Suprapubic skin (tissue), 4 donors: ENCODE results near the gene SEC14L1. TPM values are rescaled to one million over a fixed set of nuclear protein-coding genes. Genes with fewer than 3 reads are reported as not detected.
"Not testable (repeated sequence)": the region's sequence is repeated elsewhere in the genome, so short reads cannot be mapped to it uniquely, and the experiment has no call there.

Experiments used
- DNase-seq, 2 donors: peaks; one replicate each; pipeline ENCODE4 v3.0.0-alpha.2; 2019; ENCODE audit warnings: low spot score in 2 of 2
- H3K27ac ChIP-seq: fragments of 200-600 bp; sonication (generic); one replicate; pipeline ENCODE4 v1.5.1; 2019
- H3K27me3 ChIP-seq: fragments of 200-600 bp; sonication (generic); one replicate; pipeline ENCODE4 v1.5.1; 2019
- H3K36me3 ChIP-seq: fragments of 200-600 bp; sonication (generic); one replicate; pipeline ENCODE4 v1.5.1; 2019
- H3K4me1 ChIP-seq: fragments of 200-600 bp; sonication (generic); one replicate; pipeline ENCODE4 v1.5.1; 2019
- H3K4me3 ChIP-seq: fragments of 200-600 bp; sonication (generic); one replicate; pipeline ENCODE4 v1.5.1; 2019; ENCODE audit warnings: mild to moderate bottlenecking
- H3K9me3 ChIP-seq: fragments of 200-600 bp; sonication (generic); one replicate; pipeline ENCODE4 v1.5.1; 2019
- EP300 ChIP-seq: sonication (generic); formaldehyde crosslinking; IDR thresholded peaks from one replicate; pipeline ENCODE4 v1.6.1; 2017; ENCODE audit warnings: antibody characterized with exemption
- POLR2A ChIP-seq, 2 donors: fragments of 450-650 bp; IDR thresholded peaks; one replicate each; pipeline ENCODE4 v1.6.1; 2017; ENCODE audit warnings: antibody characterized with exemption in 2 of 2, mild to moderate bottlenecking in 2 of 2, moderate library complexity in 2 of 2
- POLR2AphosphoS5 ChIP-seq, 3 donors: sonication (generic); formaldehyde crosslinking; IDR thresholded peaks; one replicate each; pipeline ENCODE4 v1.6.1; 2017; ENCODE audit warnings: antibody characterized with exemption in 3 of 3
- WGBS: methylation state at CpG from one replicate; pipeline ENCODE4 v1.1.5; 2018; 5-methylcytosine and 5-hydroxymethylcytosine counted together
- total RNA-seq, 4 donors: library from RNA; depleted of rRNA; stranded (reverse); fragments of >200 nt; gene quantifications; one replicate each; pipeline ENCODE4 v1.1.0, GENCODE V29; 2016
- TF ChIP-seq, protein P1 (sequence below), 2 donors: fragments of 200-600 bp in 1 of 2; fragments of 450-650 bp in 1 of 2; sonication (generic) in 1 of 2; IDR thresholded peaks; one replicate each; pipeline ENCODE4 v1.5.1; 2016 to 2019; ENCODE audit warnings: antibody characterized with exemption in 2 of 2, mild to moderate bottlenecking in 1 of 2, moderate library complexity in 1 of 2

Gene SEC14L1
- total RNA-seq, 4 donors from 2014 or later, result 35.5 to 87.3 (median 51.6) TPM

DNA sequence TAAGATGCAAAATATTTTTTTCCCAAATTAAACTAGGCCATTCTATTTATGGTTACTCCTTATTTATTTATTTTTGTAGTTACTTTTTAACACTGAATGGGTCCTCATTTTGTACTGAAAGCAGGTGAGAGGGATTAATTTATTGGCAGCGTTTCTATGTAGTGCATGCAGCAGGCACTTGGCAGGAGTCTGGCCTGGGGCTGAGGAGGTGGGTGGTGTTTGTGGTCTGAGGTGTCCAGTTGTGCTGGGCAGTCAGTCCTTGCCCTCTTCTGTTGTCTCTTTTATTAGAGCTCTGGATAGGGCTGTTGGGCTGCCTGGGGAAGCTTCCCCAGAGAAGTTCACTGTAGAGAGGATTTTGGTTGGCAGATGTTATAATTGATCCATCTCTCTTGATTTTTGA, 12.7 kb downstream of the SEC14L1 start:
- Histone ChIP-seq H3K4me1 (peaks cover 55% of the 10 kb centered on the region), H3K9me3 (no peaks in the 10 kb centered on the region), H3K4me3 (no peak overlapping the region), H3K27me3 (no peaks in the 10 kb centered on the region), H3K27ac (peak overlapping the region; percentile 51), H3K36me3 (peaks cover 9% of the 10 kb centered on the region)
- WGBS, result 22% methylated on average over 1 of the region's 1 CpG
- no peak for DNase-seq
- TF ChIP-seq, protein P1, sequence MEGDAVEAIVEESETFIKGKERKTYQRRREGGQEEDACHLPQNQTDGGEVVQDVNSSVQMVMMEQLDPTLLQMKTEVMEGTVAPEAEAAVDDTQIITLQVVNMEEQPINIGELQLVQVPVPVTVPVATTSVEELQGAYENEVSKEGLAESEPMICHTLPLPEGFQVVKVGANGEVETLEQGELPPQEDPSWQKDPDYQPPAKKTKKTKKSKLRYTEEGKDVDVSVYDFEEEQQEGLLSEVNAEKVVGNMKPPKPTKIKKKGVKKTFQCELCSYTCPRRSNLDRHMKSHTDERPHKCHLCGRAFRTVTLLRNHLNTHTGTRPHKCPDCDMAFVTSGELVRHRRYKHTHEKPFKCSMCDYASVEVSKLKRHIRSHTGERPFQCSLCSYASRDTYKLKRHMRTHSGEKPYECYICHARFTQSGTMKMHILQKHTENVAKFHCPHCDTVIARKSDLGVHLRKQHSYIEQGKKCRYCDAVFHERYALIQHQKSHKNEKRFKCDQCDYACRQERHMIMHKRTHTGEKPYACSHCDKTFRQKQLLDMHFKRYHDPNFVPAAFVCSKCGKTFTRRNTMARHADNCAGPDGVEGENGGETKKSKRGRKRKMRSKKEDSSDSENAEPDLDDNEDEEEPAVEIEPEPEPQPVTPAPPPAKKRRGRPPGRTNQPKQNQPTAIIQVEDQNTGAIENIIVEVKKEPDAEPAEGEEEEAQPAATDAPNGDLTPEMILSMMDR (IDR thresholded peaks at IDR 0.05), result no peak
- no peak for TF ChIP-seq EP300
- no peak for TF ChIP-seq POLR2AphosphoS5 (IDR thresholded peaks at IDR 0.05)

DNA sequence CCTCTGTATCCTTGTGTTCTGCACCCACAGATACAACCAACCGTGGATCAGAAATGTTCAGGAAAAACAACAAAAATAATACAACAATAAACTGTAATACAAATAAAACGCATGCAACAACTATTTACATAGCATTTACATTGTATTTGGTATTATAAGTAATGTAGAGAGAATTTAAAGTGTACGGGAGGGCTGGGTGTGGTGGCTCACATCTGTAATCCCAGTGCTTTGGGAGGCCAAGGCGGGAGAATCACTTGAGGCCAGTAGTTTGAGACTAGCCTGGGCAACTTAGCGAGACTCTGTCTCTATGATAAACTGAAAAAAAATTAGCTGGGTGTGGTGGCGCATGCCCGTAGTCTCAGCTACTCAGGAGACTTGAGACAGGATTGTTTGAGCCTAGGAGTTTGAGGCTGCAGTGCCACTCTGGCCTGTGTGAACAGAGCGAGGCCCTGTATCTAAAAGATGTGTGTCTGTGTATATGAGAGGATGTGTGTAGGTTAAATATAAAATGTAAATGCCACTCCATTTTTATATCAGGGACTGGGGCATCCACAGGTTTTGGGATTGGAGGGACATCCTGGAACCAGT, 13.3 kb downstream of the SEC14L1 start:
- H3K9me3 ChIP-seq, result no peaks in the 10 kb centered on the region
- no peak for TF ChIP-seq EP300
- TF ChIP-seq POLR2A (IDR thresholded peaks at IDR 0.05), result no peak
- no peak for TF ChIP-seq POLR2AphosphoS5 (IDR thresholded peaks at IDR 0.05)
- TF ChIP-seq, protein P1 (IDR thresholded peaks at IDR 0.05), result no peak
- 72% methylated on average over 8 of the region's 8 CpGs for WGBS
- H3K27ac ChIP-seq, result no peak overlapping the region
- peaks cover 4% of the 10 kb centered on the region for H3K36me3 ChIP-seq
- H3K27me3 ChIP-seq, result no peaks in the 10 kb centered on the region
- H3K4me3 ChIP-seq, result no peak overlapping the region
- no peak for DNase-seq
- H3K4me1 ChIP-seq, result peaks cover 51% of the 10 kb centered on the region

DNA sequence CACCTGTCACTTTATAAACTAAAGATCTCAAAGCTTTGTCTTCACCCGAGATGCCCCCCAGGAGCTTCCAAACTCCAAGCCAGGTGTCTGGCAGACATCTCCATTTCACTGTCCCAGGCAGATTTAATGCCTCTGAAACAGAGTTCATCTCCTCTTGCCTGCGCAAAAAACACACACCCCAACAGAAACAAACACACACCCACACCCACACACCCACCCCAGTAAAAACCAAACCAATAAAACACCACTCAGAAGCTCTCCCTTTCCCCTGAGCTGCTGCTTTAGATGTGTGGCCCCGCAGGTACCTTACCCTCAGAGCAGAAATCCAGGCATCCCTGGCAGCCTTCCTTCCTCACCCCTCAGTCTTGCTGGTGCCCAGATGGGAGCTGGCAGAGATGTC, 14.4 kb downstream of the SEC14L1 start:
- no peak for DNase-seq
- Histone ChIP-seq H3K4me3 (no peak overlapping the region), H3K4me1 (peaks cover 56% of the 10 kb centered on the region), H3K27me3 (no peaks in the 10 kb centered on the region), H3K36me3 (peaks cover 4% of the 10 kb centered on the region), H3K27ac (no peak overlapping the region), H3K9me3 (no peaks in the 10 kb centered on the region)
- no peak for TF ChIP-seq POLR2AphosphoS5 (IDR thresholded peaks at IDR 0.05)
- TF ChIP-seq, protein P1 (IDR thresholded peaks at IDR 0.05), result no peak
- no peak for TF ChIP-seq EP300
- no peak for TF ChIP-seq POLR2A (IDR thresholded peaks at IDR 0.05)
- 77% methylated on average over 3 of the region's 3 CpGs for WGBS

DNA sequence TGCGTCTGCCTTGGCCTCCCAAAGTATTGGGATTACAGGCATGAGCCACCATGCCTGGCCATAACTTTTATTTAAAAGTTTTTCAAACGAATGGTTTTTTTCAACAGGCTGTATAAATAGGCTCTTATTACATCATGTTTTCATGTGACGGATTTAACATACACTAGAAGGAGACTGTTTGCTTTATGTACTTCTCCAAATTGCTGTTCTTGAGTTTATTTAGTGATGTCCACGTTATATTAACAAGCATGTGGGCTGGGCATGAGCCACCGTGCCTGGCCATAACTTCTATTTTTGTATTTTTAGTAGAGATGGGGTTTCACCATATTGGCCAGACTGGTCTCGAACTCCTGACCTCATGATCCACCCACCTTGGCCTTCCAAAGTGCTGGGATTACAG, 17.0 kb downstream of the SEC14L1 start:
- WGBS, result 80% methylated on average over 6 of the region's 6 CpGs
- peaks cover 36% of the 10 kb centered on the region for H3K4me1 ChIP-seq
- not testable (repeated sequence) for H3K27ac ChIP-seq, H3K9me3 ChIP-seq, DNase-seq, H3K36me3 ChIP-seq, H3K4me3 ChIP-seq, H3K27me3 ChIP-seq

DNA sequence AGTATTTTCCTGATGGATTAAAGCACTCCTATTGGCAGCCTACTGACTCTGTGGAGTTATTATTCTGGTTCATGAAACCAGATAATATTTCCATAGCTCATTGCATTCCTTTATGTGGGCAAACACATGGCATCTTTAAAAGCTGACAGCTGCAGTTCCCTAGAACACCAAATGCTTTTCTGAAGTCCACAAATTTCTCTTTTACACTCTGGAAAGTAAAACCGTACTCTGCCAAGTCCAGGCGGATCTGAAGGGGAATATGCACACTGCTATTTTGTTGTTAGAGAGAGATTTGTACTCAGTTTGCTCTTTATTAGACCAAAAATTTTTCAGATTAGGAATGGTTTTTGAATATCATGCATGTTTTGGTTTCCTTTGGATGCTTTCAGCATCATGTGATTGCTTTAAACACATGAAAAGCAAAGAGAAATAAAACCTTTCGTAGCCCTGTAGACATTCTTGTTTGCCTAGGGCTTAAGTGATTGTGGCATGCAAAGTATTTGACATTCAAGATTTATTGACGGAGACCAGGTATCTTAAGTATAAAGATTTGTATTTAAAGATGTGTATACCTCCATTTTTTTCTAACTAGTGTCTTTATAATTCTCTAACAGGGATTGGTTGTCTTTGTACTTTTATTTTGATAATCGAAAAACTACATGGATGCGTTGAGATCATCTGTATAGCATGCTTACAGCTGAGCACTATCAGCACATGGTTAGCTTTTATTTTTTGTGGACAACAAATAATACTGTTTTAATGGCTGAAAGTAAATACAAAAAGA, 19.5 kb downstream of the SEC14L1 start:
- Histone ChIP-seq H3K27ac (no peak overlapping the region), H3K36me3 (no peaks in the 10 kb centered on the region), H3K4me3 (no peak overlapping the region), H3K27me3 (no peaks in the 10 kb centered on the region), H3K4me1 (peaks cover 30% of the 10 kb centered on the region), H3K9me3 (no peaks in the 10 kb centered on the region)
- 53% methylated on average over 6 of the region's 6 CpGs for WGBS
- TF ChIP-seq POLR2AphosphoS5 (IDR thresholded peaks at IDR 0.05), result no peak
- no peak for DNase-seq

DNA sequence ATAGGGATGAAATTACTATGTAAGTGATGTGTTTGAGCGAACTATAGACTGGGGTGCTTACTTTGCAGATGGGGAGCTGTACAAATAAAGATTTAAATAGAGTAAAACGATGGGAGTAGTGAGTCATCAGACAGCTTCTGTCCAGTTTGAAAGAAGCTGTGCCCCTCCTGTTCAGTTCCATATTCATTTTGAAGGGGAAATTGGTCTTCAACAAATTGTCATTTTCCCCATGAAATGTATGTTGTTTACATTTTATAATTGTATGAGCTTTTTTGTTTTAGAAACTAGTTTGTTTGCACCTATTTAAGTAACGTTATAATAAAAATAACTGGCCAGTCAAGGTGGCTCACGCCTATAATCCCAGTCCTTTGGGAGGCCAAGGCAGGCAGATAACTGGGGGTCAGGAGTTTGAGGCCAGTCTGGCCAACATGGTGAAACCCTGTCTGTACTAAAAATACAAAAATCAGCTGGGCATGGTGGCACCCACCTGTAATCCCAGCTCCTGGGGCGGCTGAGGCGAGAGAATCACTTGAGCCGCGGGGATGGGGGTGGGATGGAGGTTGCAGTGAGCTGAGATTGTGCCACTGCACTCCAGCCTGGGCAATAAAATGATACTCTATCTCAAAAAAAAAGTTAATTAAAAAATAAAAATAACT, 20.2 kb downstream of the SEC14L1 start:
- DNase-seq, result no peak
- no peaks in the 10 kb centered on the region for H3K27me3 ChIP-seq
- H3K4me1 ChIP-seq, result peaks cover 31% of the 10 kb centered on the region
- H3K4me3 ChIP-seq, result no peak overlapping the region
- H3K36me3 ChIP-seq, result no peaks in the 10 kb centered on the region
- no peaks in the 10 kb centered on the region for H3K9me3 ChIP-seq
- no peak overlapping the region for H3K27ac ChIP-seq
- no peak for TF ChIP-seq EP300
- TF ChIP-seq, protein P1 (IDR thresholded peaks at IDR 0.05), result no peak
- no peak for TF ChIP-seq POLR2A (IDR thresholded peaks at IDR 0.05)
- TF ChIP-seq POLR2AphosphoS5 (IDR thresholded peaks at IDR 0.05), result no peak
- 82% methylated on average over 8 of the region's 8 CpGs for WGBS
